Sigmoid colon (tissue), 7 donors: ENCODE data around the gene CYB561A3. TPM values are rescaled to one million over a fixed set of nuclear protein-coding genes. Genes with fewer than 3 reads are reported as not detected.
A peak's percentile ranks its signal among the peaks of the same experiment; 100 is the strongest.

Experiments
- DNase-seq: peaks from one replicate; pipeline ENCODE4 v3.0.0-alpha.2; 2019
- H3K27ac ChIP-seq, 4 donors: fragments of 200-600 bp; sonication (generic); one replicate each; pipeline ENCODE4 v1.5.1; 2016 to 2019; ENCODE audit warnings: mild to moderate bottlenecking in 1 of 4
- H3K27me3 ChIP-seq, 3 donors: fragments of 200-600 bp; sonication (generic); one replicate each; pipeline ENCODE4 v1.5.1; 2019; ENCODE audit warnings: mild to moderate bottlenecking in 1 of 3
- H3K36me3 ChIP-seq, 4 donors: fragments of 200-600 bp; sonication (generic); one replicate each; pipeline ENCODE4 v1.5.1; 2016 to 2019
- H3K4me1 ChIP-seq, 4 donors: fragments of 200-600 bp; sonication (generic); one replicate each; pipeline ENCODE4 v1.5.1; 2017 to 2019
- H3K4me3 ChIP-seq, 4 donors: fragments of 200-600 bp; sonication (generic); one replicate each; pipeline ENCODE4 v1.5.1; 2017 to 2019; ENCODE audit warnings: mild to moderate bottlenecking in 2 of 4, moderate library complexity in 1 of 4
- H3K9me3 ChIP-seq, 4 donors: fragments of 200-600 bp in 3 of 4; sonication (generic) in 3 of 4; one replicate each; pipeline versions ENCODE4 v1.5.1 to v1.6.1; 2013 to 2019
- CTCF ChIP-seq, 4 experiments: fragments of 450-650 bp in 3 of 4; fragments of 200-600 bp in 1 of 4; IDR thresholded peaks; one replicate each; pipeline ENCODE4 v1.5.1; 2016 to 2019; ENCODE audit warnings: antibody characterized with exemption in 4 of 4, mild to moderate bottlenecking in 3 of 4, moderate library complexity in 2 of 4
- EP300 ChIP-seq, 4 donors: sonication (generic); formaldehyde crosslinking; IDR thresholded peaks; one replicate each; pipeline ENCODE4 v1.6.1; 2017; ENCODE audit warnings: antibody characterized with exemption in 4 of 4
- POLR2A ChIP-seq, 2 donors: fragments of 450-650 bp; IDR thresholded peaks; one replicate each; pipeline ENCODE4 v1.6.1; 2016; ENCODE audit warnings: antibody characterized with exemption in 2 of 2, mild to moderate bottlenecking in 2 of 2, moderate library complexity in 2 of 2
- POLR2AphosphoS5 ChIP-seq, 4 donors: sonication (generic); formaldehyde crosslinking; IDR thresholded peaks; one replicate each; pipeline ENCODE4 v1.6.1; 2017; ENCODE audit warnings: antibody characterized with exemption in 4 of 4
- WGBS, 2 donors: extraction: QIAGEN DNeasy Blood & Tissue Kit; methylation state at CpG; one replicate each; pipeline ENCODE4 v1.1.7; 2013; 5-methylcytosine and 5-hydroxymethylcytosine counted together
- intact Hi-C: fragments of 100-400 bp; cut with DNase I; formaldehyde crosslinking; loops from one replicate; pipeline ENCODE4 v1.15.1; 2023
- polyA plus RNA-seq, 3 donors: library from polyadenylated mRNA; stranded (reverse); fragments of 200-250 nt; gene quantifications; one replicate each; pipeline ENCODE4 v1.2.3, GENCODE V29; 2013
- total RNA-seq, 4 donors: library from RNA; depleted of rRNA; stranded (reverse); fragments of >200 nt; gene quantifications; one replicate each; pipeline ENCODE4 v1.1.0, GENCODE V29; 2016
- donor health status: healthy with polysubstance abuse.
- donor health status: Bipolar disorder and iron deficiency.
- donor health status: healthy.

The CYB561A3 gene
- total and polyA plus RNA-seq, 7 donors: 17.3 to 66.2 (median 35.1) TPM

DNA sequence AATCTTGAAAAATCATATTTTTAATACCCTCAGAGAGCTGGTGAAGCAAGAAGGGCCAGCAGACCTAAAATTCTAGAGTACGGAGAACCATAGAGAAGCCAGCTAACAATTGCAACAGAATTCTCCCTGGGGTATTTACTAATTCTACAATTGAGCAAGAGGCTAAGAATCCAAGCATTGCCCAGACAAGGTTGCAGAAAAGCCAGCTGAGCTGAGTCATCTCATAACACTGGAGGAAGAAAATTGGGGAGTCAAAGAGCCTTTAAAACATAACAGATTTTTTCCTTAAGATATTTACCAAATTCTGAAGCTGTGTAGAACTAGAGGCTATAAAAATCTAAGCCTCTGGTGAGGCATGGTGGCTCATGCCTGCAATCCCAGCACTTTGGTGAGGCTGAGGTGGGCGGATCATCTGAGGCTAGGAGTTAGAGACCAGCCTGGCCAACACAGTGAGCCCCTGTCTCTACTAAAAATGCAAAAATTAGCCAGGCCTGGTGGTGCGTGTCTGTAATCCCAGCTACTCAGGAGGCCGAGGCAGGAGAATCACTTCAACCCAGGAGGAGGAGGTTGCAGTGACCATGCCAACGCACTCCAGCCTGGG is 17.1 kb upstream of the CYB561A3 start:
- peak; percentile 81 for DNase-seq
- 91 to 93% methylated on average over 5 of the region's 5 CpGs for WGBS, 2 donors
- Histone ChIP-seq H3K27ac (peak overlapping the region; percentile 5 to 69 (median 47)), H3K27me3 (no peaks in the 10 kb centered on the region), H3K36me3 (peaks cover 0 to 17% (median 0%) of the 10 kb centered on the region in 4 donors), H3K9me3 (no peaks in the 10 kb centered on the region), H3K4me1 (no peaks in the 10 kb centered on the region), H3K4me3 (no peak overlapping the region)
- intact Hi-C loops: no loop called here
- TF ChIP-seq POLR2A (IDR thresholded peaks at IDR 0.05) (no peak), EP300 (IDR thresholded peaks at IDR 0.05) (no peak), POLR2AphosphoS5 (IDR thresholded peaks at IDR 0.05) (peak in 3 of 4 donors; percentile 34 to 61 (median 41)), CTCF (IDR thresholded peaks at IDR 0.05) (no peak)

- Histone ChIP-seq H3K4me3 (no peak overlapping the region), H3K9me3 (no peaks in the 10 kb centered on the region), H3K4me1 (no peaks in the 10 kb centered on the region), H3K27ac (no peak overlapping the region), H3K27me3 (no peaks in the 10 kb centered on the region), H3K36me3 (peaks cover 0 to 17% (median 0%) of the 10 kb centered on the region in 4 donors)
- no peak for TF ChIP-seq EP300 (IDR thresholded peaks at IDR 0.05)
- no peak for TF ChIP-seq POLR2AphosphoS5 (IDR thresholded peaks at IDR 0.05)
- TF ChIP-seq POLR2A (IDR thresholded peaks at IDR 0.05): no peak
- TF ChIP-seq CTCF (IDR thresholded peaks at IDR 0.05): no peak
- WGBS, 2 donors: 94 to 96% methylated on average over 6 of the region's 6 CpGs
- intact Hi-C loops: no loop called here
- no peak for DNase-seq
Observed at GRCh38 chr11:61377461-61378160, 15.9 kb upstream of the CYB561A3 start.

- no peak for DNase-seq
- WGBS, 2 donors: 55 to 84% methylated on average over 6 of the region's 6 CpGs
- H3K4me3 ChIP-seq: no peak overlapping the region
- no peak overlapping the region for H3K27ac ChIP-seq
- H3K36me3 ChIP-seq: peaks cover 0 to 24% (median 0%) of the 10 kb centered on the region in 4 donors
- no peak for TF ChIP-seq CTCF (IDR thresholded peaks at IDR 0.05)
- no peak for TF ChIP-seq EP300 (IDR thresholded peaks at IDR 0.05)
- TF ChIP-seq POLR2A (IDR thresholded peaks at IDR 0.05): no peak
- TF ChIP-seq POLR2AphosphoS5 (IDR thresholded peaks at IDR 0.05): no peak
- H3K27me3 ChIP-seq: no peaks in the 10 kb centered on the region
- no peaks in the 10 kb centered on the region for H3K4me1 ChIP-seq
- intact Hi-C loops: no loop called here
- no peaks in the 10 kb centered on the region for H3K9me3 ChIP-seq
Observed at GRCh38 chr11:61375761-61376108, 14.1 kb upstream of the CYB561A3 start.

DNA sequence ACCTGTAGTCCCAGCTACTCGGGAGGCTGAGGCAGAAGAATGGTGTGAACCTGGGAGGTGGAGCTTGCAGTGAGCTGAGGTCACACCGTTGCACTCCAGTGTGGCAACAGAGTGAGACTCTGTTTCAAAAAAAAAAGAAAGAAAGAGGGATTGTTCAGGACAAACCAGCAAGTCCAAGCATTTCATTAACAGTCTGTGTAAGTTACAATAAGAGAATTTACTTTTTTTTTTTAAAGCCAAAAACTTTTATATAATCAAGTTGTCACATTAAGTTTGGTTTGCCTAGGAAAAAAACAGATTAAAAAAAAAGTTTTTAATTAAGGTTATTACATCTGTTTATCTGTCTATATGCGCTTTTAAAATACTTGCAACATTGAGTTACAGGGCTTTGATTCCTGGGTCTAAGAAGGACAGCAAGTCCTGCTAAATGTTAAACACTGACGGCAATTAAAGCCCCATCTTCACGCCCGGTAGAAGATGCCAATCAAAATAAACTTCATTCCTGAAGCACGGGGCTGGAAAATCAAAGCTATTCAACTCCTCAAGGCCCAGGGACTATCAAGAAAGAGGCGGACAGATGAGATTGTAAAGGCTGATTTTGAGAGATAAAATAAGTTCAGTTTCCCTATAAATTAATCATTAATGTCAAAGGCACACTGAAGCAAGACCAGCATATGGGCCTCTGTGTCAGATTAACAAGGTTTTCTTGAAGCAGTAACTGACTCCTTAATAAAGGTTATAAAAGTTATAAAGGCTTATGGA is 11.2 kb upstream of the CYB561A3 start:
- no peak overlapping the region for H3K4me3 ChIP-seq
- no peak for DNase-seq
- no peak overlapping the region for H3K27ac ChIP-seq
- H3K4me1 ChIP-seq: no peaks in the 10 kb centered on the region
- 92 to 96% methylated on average over 8 of the region's 8 CpGs for WGBS, 2 donors
- no peaks in the 10 kb centered on the region for H3K9me3 ChIP-seq
- no peak for TF ChIP-seq POLR2AphosphoS5 (IDR thresholded peaks at IDR 0.05)
- no peak for TF ChIP-seq CTCF (IDR thresholded peaks at IDR 0.05)
- TF ChIP-seq POLR2A (IDR thresholded peaks at IDR 0.05): no peak
- no peak for TF ChIP-seq EP300 (IDR thresholded peaks at IDR 0.05)
- H3K27me3 ChIP-seq: no peaks in the 10 kb centered on the region
- peaks cover 8 to 53% (median 13%) of the 10 kb centered on the region in 4 donors for H3K36me3 ChIP-seq
- intact Hi-C loops: no loop called here
